ENCODE results near the gene SLC26A3.

GRCh38 chr7:107850216-107850615 is 47.2 kb upstream of the SLC26A3 start:
- no peak for TF ChIP-seq CTCF (IDR thresholded peaks at IDR 0.05; ENCODE audit: low read depth, low read length)
- TF ChIP-seq POLR2A (IDR thresholded peaks at IDR 0.05; ENCODE audit: extremely low read depth, insufficient read length), result no peak
- no peak for TF ChIP-seq MYC (IDR thresholded peaks at IDR 0.05; ENCODE audit: low read depth, low read length)

Measured in NB4 (cell line).